H1 (cell line): Measurements from ENCODE around the gene DENND1A. TPM values are rescaled to one million over a fixed set of nuclear protein-coding genes. Genes with fewer than 3 reads are reported as not detected.
A peak's percentile ranks its signal among the peaks of the same experiment; 100 is the strongest.

Experiments
- CTCF ChIA-PET: fragments of 300-600 bp; sonication (Branson Sonifier 250); formaldehyde crosslinking; loops from one replicate; lab custom pipeline; 2021; ENCODE audit not compliant: partially characterized antibody; lab: Charles Lee
- POLR2A ChIA-PET: fragments of 300-600 bp; sonication (Branson Sonifier 250); formaldehyde crosslinking; loops from one replicate; lab custom pipeline; 2021; ENCODE audit warnings: inconsistent platforms; ENCODE audit not compliant: partially characterized antibody; lab: Charles Lee
- DNase-seq, 2 experiments: peaks; one replicate each; pipeline versions ENCODE4 v3.0.0 to v3.0.0-alpha.2; 2010 to 2022; ENCODE audit warnings: low spot score in 2 of 2, low read depth in 1 of 2, mixed read lengths in 1 of 2
- FAIRE-seq: peaks from 2 replicates; lab custom pipeline; 2011; peaks lifted over from hg19 to GRCh38; lab: Jason Lieb, UNC
- H2AFZ ChIP-seq: 2 replicates; pipeline ENCODE4 v1.8.1; 2012; ENCODE audit warnings: low read length, inconsistent platforms
- H2AK5ac ChIP-seq: 2 replicates; pipeline ENCODE4 v1.6.1; 2013; ENCODE audit warnings: low read depth, low read length
- H2BK120ac ChIP-seq: replicated peaks from 2 replicates; pipeline ENCODE3; 2013; ENCODE audit warnings: low read depth, low read length, inconsistent platforms
- H2BK12ac ChIP-seq: 2 replicates; pipeline ENCODE4 v1.6.1; 2013; ENCODE audit warnings: low read depth, low read length
- H2BK15ac ChIP-seq: 2 replicates; pipeline ENCODE4 v1.6.1; 2013; ENCODE audit warnings: low read length
- H2BK20ac ChIP-seq: 2 replicates; pipeline ENCODE4 v1.6.1; 2013; ENCODE audit warnings: low read length
- H2BK5ac ChIP-seq: 2 replicates; pipeline ENCODE4 v1.6.1; 2013; ENCODE audit warnings: low read depth, low read length
- H3K14ac ChIP-seq: 2 replicates; pipeline ENCODE4 v1.6.1; 2013; ENCODE audit warnings: inconsistent platforms; ENCODE audit not compliant: insufficient read length
- H3K18ac ChIP-seq: 2 replicates; pipeline ENCODE4 v1.6.1; 2013; ENCODE audit warnings: low read length; ENCODE audit errors: extremely low read depth
- H3K23ac ChIP-seq: 2 replicates; pipeline ENCODE4 v1.6.1; 2013; ENCODE audit warnings: inconsistent platforms; ENCODE audit not compliant: insufficient read length
- H3K23me2 ChIP-seq: 2 replicates; pipeline ENCODE4 v1.6.1; 2013; ENCODE audit warnings: low read depth, low read length
- H3K27ac ChIP-seq: 2 replicates; pipeline ENCODE4 v1.6.1; 2011; ENCODE audit warnings: low read depth, low read length, inconsistent platforms
- H3K27me3 ChIP-seq, 4 experiments: replicated peaks in 1 of 4; 1 replicate in 1 of 4; 2 replicates in 3 of 4; pipeline versions ENCODE4 v1.6.1 to v1.8.1; 2011 to 2013; ENCODE audit warnings: low read length in 3 of 4, mild to moderate bottlenecking in 3 of 4, inconsistent platforms in 2 of 4, mixed read lengths in 2 of 4, moderate library complexity in 1 of 4; ENCODE audit not compliant: control insufficient read depth in 3 of 4, insufficient read depth in 3 of 4; ENCODE audit errors: extremely low read depth in 1 of 4
- H3K36me3 ChIP-seq, 4 experiments: 2 replicates each; pipeline versions ENCODE4 v1.6.1 to v1.8.1; 2011 to 2013; ENCODE audit warnings: mild to moderate bottlenecking in 4 of 4, low read length in 3 of 4, moderate library complexity in 2 of 4, control low read depth in 1 of 4, inconsistent platforms in 1 of 4; ENCODE audit not compliant: insufficient read depth in 4 of 4, control insufficient read depth in 2 of 4
- H3K4ac ChIP-seq: replicated peaks from 2 replicates; pipeline ENCODE3; 2013; ENCODE audit warnings: low read length, low read depth, mixed read lengths, inconsistent platforms; ENCODE audit not compliant: insufficient read length
- H3K4me1 ChIP-seq, 4 experiments: replicated peaks in 1 of 4; 1 replicate in 1 of 4; 2 replicates in 3 of 4; pipeline versions ENCODE4 v1.6.1 to v1.8.1; 2011 to 2013; ENCODE audit warnings: low read length in 3 of 4, inconsistent platforms in 2 of 4, mixed read lengths in 1 of 4; ENCODE audit not compliant: insufficient read depth in 4 of 4, control insufficient read depth in 3 of 4
- H3K4me2 ChIP-seq, 2 experiments: 2 replicates each; pipeline versions ENCODE4 v1.6.1 to v1.8.1; 2011 to 2013; ENCODE audit warnings: low read depth in 2 of 2, low read length in 2 of 2, control low read depth in 1 of 2, inconsistent platforms in 1 of 2, mild to moderate bottlenecking in 1 of 2; ENCODE audit not compliant: insufficient read depth in 1 of 2
- H3K4me3 ChIP-seq, 4 experiments: fragments of 200-600, 300-600 bp in 1 of 4; sonication (generic), shearing (Covaris generic), sonication (Bioruptor Twin) in 1 of 4; 2 replicates each; pipeline versions ENCODE4 v1.5.1 to v1.8.1; 2011 to 2016; ENCODE audit warnings: low read length in 4 of 4, low read depth in 3 of 4, control low read depth in 2 of 4, inconsistent platforms in 2 of 4, mild to moderate bottlenecking in 2 of 4, mixed read lengths in 1 of 4, moderate library complexity in 1 of 4; ENCODE audit not compliant: insufficient read depth in 2 of 4; ENCODE audit errors: extremely low read depth in 1 of 4
- H3K56ac ChIP-seq: replicated peaks from 2 replicates; pipeline ENCODE3; 2013; ENCODE audit warnings: low read depth, mild to moderate bottlenecking, mixed read lengths, low read length, inconsistent platforms; ENCODE audit not compliant: insufficient read length
- H3K79me1 ChIP-seq: 2 replicates; pipeline ENCODE4 v1.6.1; 2013; ENCODE audit warnings: low read depth, low read length, control low read depth
- H3K79me2 ChIP-seq, 2 experiments: 2 replicates each; pipeline versions ENCODE4 v1.6.1 to v1.8.1; 2012 to 2013; ENCODE audit warnings: low read length in 2 of 2, mild to moderate bottlenecking in 2 of 2, inconsistent platforms in 1 of 2; ENCODE audit not compliant: insufficient read depth in 2 of 2, control insufficient read depth in 1 of 2
- H3K9ac ChIP-seq, 4 experiments: replicated peaks in 1 of 4; 1 replicate in 1 of 4; 2 replicates in 3 of 4; pipeline versions ENCODE4 v1.6.1 to v1.8.1; 2011 to 2013; ENCODE audit warnings: low read depth in 3 of 4, low read length in 3 of 4, control low read depth in 2 of 4, mild to moderate bottlenecking in 2 of 4, moderate library complexity in 2 of 4, inconsistent platforms in 1 of 4; ENCODE audit errors: extremely low read depth in 1 of 4
- H3K9me3 ChIP-seq, 2 experiments: 2 replicates each; pipeline versions ENCODE4 v1.6.1 to v1.8.1; 2012 to 2013; ENCODE audit warnings: mild to moderate bottlenecking in 2 of 2, moderate library complexity in 2 of 2, control low read depth in 1 of 2, inconsistent platforms in 1 of 2, low read depth in 1 of 2, low read length in 1 of 2, mixed read lengths in 1 of 2; ENCODE audit not compliant: insufficient read depth in 2 of 2
- H4K20me1 ChIP-seq, 2 experiments: replicated peaks in 1 of 2; 2 replicates each; pipeline versions ENCODE3 to v1.8.1; 2011 to 2013; ENCODE audit warnings: inconsistent platforms in 2 of 2, low read length in 2 of 2, mild to moderate bottlenecking in 1 of 2; ENCODE audit not compliant: insufficient read depth in 2 of 2, control insufficient read depth in 1 of 2
- H4K5ac ChIP-seq: 2 replicates; pipeline ENCODE4 v1.6.1; 2013; ENCODE audit warnings: low read length, low read depth, mixed read lengths, inconsistent platforms; ENCODE audit not compliant: insufficient read length
- H4K8ac ChIP-seq: 2 replicates; pipeline ENCODE4 v1.8.0; 2013; ENCODE audit warnings: mild to moderate bottlenecking, moderate library complexity, low read length, inconsistent platforms; ENCODE audit not compliant: insufficient read depth; ENCODE audit errors: extremely low read depth
- H4K91ac ChIP-seq: replicated peaks from 2 replicates; pipeline ENCODE3; 2013; ENCODE audit warnings: low read length, mixed read lengths, inconsistent platforms; ENCODE audit not compliant: insufficient read length
- BRCA1 ChIP-seq: IDR thresholded peaks from 2 replicates; pipeline ENCODE4 v1.6.1; 2012; ENCODE audit warnings: low read depth, low read length, improper control_type of control experiment
- EZH2 ChIP-seq: fragments of 200-600 bp; sonication (generic); IDR thresholded peaks from 2 replicates; pipeline ENCODE4 v1.7.1; 2012; ENCODE audit warnings: low read depth, mild to moderate bottlenecking, moderate library complexity, low read length, inconsistent platforms; ENCODE audit not compliant: severe bottlenecking
- JUN ChIP-seq: IDR thresholded peaks from 2 replicates; pipeline ENCODE4 v1.6.1; 2011; ENCODE audit warnings: low read depth, mild to moderate bottlenecking, improper control_type of control experiment, low read length
- KDM5A ChIP-seq: fragments of 200-600 bp; IDR thresholded peaks from 2 replicates; pipeline ENCODE4 v1.7.1; 2012; ENCODE audit warnings: mild to moderate bottlenecking, low read length, inconsistent platforms, mixed read lengths
- RAD21 ChIP-seq, 2 experiments: IDR thresholded peaks in 1 of 2; conservative IDR thresholded peaks in 1 of 2; 2 replicates each; pipeline ENCODE4 v1.6.1; 2011; ENCODE audit warnings: low read depth in 2 of 2, low read length in 2 of 2, improper control_type of control experiment in 1 of 2, inconsistent platforms in 1 of 2, mild to moderate bottlenecking in 1 of 2, moderate library complexity in 1 of 2
- RBBP5 ChIP-seq: IDR thresholded peaks from 2 replicates; pipeline ENCODE4 v1.7.1; 2012; ENCODE audit warnings: low read depth, mild to moderate bottlenecking, inconsistent platforms, low read length, moderate library complexity, borderline replicate concordance
- RFX5 ChIP-seq: IDR thresholded peaks from 2 replicates; pipeline ENCODE4 v1.6.1; 2011; ENCODE audit warnings: low read depth, low read length, improper control_type of control experiment, borderline replicate concordance
- RXRA ChIP-seq: IDR thresholded peaks from 2 replicates; pipeline ENCODE4 v1.6.1; 2011; ENCODE audit warnings: low read depth, mild to moderate bottlenecking, low read length, moderate library complexity; ENCODE audit not compliant: insufficient read depth
- SAP30 ChIP-seq: fragments of 300-600 bp; sonication (generic); IDR thresholded peaks from 2 replicates; pipeline ENCODE4 v1.7.1; 2012; ENCODE audit warnings: low read length, moderate library complexity, mild to moderate bottlenecking, inconsistent platforms; ENCODE audit not compliant: insufficient read depth, insufficient replicate concordance
- SP1 ChIP-seq: IDR thresholded peaks from 2 replicates; pipeline ENCODE4 v1.6.1; 2011; ENCODE audit warnings: low read depth, low read length
- SP2 ChIP-seq: IDR thresholded peaks from 2 replicates; pipeline ENCODE4 v1.6.1; 2012; ENCODE audit warnings: mild to moderate bottlenecking, low read length, inconsistent platforms
- WGBS, 2 experiments: shearing (Covaris generic) in 1 of 2; methylation state at CpG; one replicate each; pipeline versions ENCODE4 v1.1.6 to v1.1.7; 2013 to 2015; ENCODE audit warnings: low lambda C conversion rate in 2 of 2, mixed read lengths in 2 of 2, inconsistent platforms in 1 of 2, low coverage in 1 of 2, missing lambda C conversion rate in 1 of 2; ENCODE audit not compliant: insufficient replicate concordance in 2 of 2, insufficient coverage in 1 of 2, insufficient read length in 1 of 2; ENCODE audit errors: extremely low coverage in 1 of 2, missing lambda C conversion rate in 1 of 2; 5-methylcytosine and 5-hydroxymethylcytosine counted together
- polyA plus RNA-seq, 7 experiments: library from polyadenylated mRNA; depleted of rRNA in 3 of 7; stranded (reverse) in 5 of 7; unstranded in 2 of 7; fragments of >200 nt in 5 of 7; fragments of 200-250 nt in 2 of 7; gene quantifications; 1 replicate in 5 of 7; 2 replicates in 1 of 7; 4 replicates in 1 of 7; pipeline versions ENCODE4 v1.2.1 to v1.2.3, GENCODE V29; 2011 to 2013; ENCODE audit warnings: missing spikeins in 2 of 7, mixed read lengths in 2 of 7
- total RNA-seq: library from RNA; stranded (reverse); fragmentation: NEBNext Ultra II Directional; extraction: Animal tissue kit (Norgen Biotek cat#: 25700); gene quantifications from 2 replicates; pipeline ENCODE4 v1.2.1, GENCODE V29; 2021

Gene DENND1A
- total and polyA plus RNA-seq, 2 of the 8 experiments (the other 6 are each of a cell fraction or from before 2014, with no cell fraction given) = 24.1 to 26.4 TPM

DNA sequence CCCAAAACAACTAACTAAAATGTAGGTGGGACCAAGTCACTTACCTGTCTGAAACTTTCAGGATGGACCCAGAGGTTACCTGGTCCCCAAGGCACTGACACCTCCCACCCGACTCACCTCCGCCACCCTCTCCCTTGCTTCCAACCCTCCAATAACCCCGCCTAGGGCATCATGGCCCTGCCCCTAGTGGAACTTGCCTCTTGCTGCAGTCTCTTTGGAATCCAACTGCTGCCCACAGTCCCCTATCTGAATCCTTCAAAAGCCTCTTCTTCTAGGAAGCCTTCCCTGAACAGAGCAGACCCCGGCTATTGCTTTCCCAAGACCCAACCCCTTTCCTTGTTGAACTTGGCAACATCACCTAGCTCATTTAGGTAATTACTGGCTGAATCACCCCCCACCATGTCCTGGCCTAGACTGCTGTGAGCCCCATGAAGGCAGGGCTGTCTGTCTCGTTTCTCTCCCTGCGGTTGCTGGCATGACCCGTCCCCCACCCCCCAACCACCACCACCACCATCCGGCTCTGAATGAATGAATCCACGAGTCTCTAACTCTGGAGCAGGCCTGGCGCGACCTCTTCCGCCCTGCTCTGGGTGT is 564.5 kb downstream of the DENND1A start:
- Histone ChIP-seq H3K56ac (no peak overlapping the region), H3K4me3 (no peak overlapping the region), H3K9me3 (no peaks in the 10 kb centered on the region), H3K79me2 (no peaks in the 10 kb centered on the region), H2AFZ (no peak overlapping the region), H3K18ac (no peak overlapping the region; the same call in 1 of the 2 replicates), H3K27me3 (peaks cover 0 to 3% (median 0%) of the 10 kb centered on the region in 4 experiments; a peak in 2 of 7 replicates), H4K20me1 (peaks cover 0 to 6% of the 10 kb centered on the region in 2 experiments), H2AK5ac (no peak overlapping the region), H3K23ac (no peak overlapping the region), H4K8ac (no peak overlapping the region; the same call in 1 of the 2 replicates), H3K4ac (peak overlapping the region; percentile 78), H2BK20ac (no peak overlapping the region), H2BK12ac (peak overlapping the region; percentile 55; the same call in 1 of the 2 replicates), H3K36me3 (peaks cover 0 to under 1% (median 0%) of the 10 kb centered on the region in 4 experiments; a peak in 1 of 8 replicates), H2BK5ac (no peak overlapping the region; the same call in 1 of the 2 replicates), H3K23me2 (no peaks in the 10 kb centered on the region), H2BK15ac (0 out of 2 replicates have a peak overlapping the region, but pooled peaks have one; percentile 81), H3K14ac (no peak overlapping the region), H3K4me1 (peaks cover 3 to 35% (median 22%) of the 10 kb centered on the region in 4 experiments), H3K27ac (no peak overlapping the region), H3K9ac (no peak overlapping the region), H4K91ac (peak overlapping the region; percentile 91), H3K4me2 (peak overlapping the region in 1 of 2 experiments; percentile 34; a peak in 1 of 4 replicates), H4K5ac (no peak overlapping the region), H2BK120ac (no peak overlapping the region), H3K79me1 (no peaks in the 10 kb centered on the region)
- WGBS, 2 experiments = 74% methylated on average over 9 of the region's 12 CpGs; no CpG with 5 or more reads in 1 of the 2 experiments
- POLR2A ChIA-PET = interaction anchor here (1.0 to 2.0 kb wide), 4 partner anchors 8 to 11 kb away, joined by 3 to 6 read pairs (median 4); partner anchors contain the start of gene CRB2
- FAIRE-seq (peak; percentile 7), DNase-seq (no peak)
- CTCF ChIA-PET = interaction anchor here (0.6 to 22.0 kb wide), 6 partner anchors 11 to 1076 kb away, joined by 3 to 668 read pairs (median 9); partner anchors contain the start of gene CRB2
- TF ChIP-seq SP1 (no peak), SAP30 (no peak), SP2 (no peak), RXRA (no peak), KDM5A (no peak), RAD21 (IDR thresholded peaks at IDR 0.05 in 1 of 2, conservative IDR thresholded peaks at IDR 0.05 in 1 of 2; ENCODE audit: low read depth in 2 of 2, low read length in 2 of 2) (peak; percentile 21 to 51; a peak in 2 of 4 replicates), EZH2 (no peak), JUN (no peak), BRCA1 (no peak), RFX5 (no peak), RBBP5 (no peak)
